HG03097 (cell line): ENCODE data around the gene AGXT.

ENCODE experiments used
- ATAC-seq: cut with Tn5 transposase; IDR thresholded peaks from one replicate; pipeline ENCODE4 v1.9.1; 2021; ENCODE audit not compliant: unreplicated experiment, low FRiP score

AGXT gene

GRCh38 chr2:240912878-240913809, 44.5 kb downstream of the AGXT start:
- no peak for ATAC-seq

GRCh38 chr2:240913810-240914644, 45.4 kb downstream of the AGXT start:
- no peak for ATAC-seq

DNA sequence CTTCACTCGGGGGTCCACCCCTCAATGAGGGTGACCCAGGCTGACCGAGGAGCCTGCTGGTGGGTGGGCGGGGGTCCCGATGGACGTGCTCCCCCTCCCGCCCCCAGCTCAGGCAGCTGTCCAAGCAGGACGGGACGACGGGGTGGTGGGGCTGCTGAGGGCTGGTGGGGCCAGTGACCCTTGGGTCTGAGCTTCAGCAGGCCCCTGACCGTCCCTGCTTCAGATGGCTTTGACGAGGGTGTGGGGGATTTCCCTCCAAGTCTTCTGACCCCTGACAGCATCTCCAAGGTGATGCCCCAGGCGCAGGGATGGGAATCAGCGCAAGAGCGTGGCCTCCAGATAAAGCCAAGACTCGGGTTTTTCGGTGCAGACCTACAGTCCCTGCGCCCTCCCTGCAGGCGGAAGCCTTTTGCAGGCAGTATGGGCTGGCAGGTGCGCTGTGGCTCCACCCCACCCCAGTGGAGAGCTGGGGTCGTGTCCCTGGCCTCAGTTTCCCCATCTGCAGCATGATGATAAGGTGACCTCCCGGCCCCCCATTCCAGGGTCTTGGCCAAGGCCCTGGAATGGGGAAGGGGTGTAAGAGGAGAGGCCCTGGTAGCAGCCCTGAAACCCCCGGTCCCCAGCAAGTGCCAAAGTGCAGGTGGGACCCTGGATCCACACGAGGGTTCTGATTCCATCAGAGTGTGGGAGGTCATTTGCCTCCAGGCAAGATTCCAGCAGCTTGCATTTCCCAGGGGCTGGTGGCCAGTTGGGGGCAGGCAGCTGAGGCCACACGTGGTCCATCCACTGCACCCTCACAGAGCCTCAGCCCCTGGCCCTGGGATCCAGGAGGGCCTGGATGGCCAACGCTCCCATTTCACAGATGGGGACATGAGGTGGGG, 46.3 kb downstream of the AGXT start:
- ATAC-seq, result no peak

DNA sequence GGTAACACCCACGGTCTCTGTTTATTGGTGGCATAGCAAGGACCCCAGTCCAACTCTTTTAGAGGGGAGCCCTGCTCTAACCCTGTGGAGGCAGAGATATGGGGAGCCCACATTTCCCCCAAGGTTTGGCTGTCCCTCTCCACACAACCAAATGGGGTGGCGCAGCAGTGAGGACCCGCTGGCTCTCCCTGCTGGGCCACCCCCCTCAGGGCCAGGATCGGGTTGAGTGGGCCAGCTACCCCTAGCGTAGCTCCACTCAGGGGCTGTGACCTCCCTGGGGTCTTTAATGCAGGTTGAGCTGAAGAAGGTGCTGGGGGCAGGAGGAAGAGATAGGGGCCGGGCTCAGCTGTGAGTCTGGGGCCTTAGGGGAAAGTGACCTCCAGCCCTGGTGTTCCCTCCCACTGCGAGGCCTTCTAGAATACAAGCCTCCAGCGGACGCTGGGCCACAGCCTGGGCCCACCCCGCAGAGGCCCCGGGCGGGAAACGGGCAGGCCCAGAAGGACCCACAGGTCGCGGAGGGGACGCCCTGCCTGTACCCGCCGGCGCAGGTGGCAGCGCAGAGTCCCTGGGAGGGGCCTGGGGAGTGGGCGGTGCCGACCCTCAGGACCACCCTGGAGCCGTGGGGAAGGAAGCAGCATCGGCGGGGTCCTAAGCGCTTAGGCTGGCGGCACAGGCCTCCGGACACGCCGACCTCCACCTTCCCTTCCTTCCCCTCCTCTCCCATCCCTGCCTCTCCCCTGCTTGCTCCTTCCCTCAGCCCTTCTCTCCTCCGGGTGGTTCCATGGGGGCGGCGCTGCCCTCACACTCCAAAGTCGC, 47.1 kb downstream of the AGXT start:
- no peak for ATAC-seq

DNA sequence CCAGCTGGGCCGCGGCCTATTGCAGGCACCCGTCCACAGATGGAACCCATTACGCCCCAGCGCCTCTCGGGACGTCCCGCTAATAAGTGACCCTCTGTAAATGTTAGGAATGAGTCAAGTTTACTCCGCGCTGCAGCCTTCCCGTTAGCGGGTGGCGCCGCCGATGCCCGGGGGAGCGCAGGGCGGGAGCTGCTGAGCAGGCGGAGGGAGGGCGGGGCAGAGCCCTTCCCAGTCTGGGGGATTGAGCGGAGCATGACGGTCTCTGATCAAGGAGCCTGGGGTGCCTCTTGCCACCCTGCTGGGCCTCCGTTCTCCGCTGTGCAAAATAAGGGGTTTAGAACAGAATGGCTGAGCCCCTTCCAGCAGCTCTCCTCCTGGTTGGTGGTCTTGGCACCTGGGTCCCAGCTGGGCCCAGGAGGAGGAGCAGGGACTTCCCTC, 48.0 kb downstream of the AGXT start:
- ATAC-seq, result no peak

DNA sequence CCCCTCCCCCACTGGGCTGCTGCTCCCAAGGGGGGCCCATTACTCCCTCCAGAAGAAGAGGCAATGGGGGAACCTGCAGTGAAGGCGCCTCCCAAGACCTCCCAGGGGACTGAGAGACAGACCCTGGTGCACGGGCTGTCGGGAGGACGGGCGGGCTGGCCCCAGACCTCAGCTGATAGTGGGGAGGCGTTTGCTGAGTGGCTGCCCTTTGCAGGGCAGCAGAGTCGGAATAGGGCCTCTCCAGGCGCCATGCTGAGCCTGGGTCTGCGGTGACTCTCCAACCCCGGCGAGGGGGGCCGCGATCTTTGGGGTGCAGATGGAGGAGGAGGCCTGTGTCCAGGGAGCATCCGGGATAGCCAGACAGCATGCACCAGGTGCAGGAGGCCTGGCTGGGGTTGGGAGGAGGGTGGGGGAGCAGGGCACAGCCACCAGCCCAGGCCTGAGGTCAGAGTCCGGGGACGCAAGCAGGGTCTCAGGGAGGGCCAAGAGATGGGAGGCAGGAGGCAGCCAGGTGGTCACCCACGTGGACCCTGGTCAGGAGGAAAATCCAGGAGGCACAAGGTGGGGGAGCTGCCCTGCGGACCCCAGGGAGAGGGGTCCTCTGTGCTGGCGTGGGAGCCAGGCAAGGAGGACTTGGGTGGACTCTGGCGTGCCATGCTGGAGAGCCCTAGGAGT, 48.5 kb downstream of the AGXT start:
- ATAC-seq, result no peak

DNA sequence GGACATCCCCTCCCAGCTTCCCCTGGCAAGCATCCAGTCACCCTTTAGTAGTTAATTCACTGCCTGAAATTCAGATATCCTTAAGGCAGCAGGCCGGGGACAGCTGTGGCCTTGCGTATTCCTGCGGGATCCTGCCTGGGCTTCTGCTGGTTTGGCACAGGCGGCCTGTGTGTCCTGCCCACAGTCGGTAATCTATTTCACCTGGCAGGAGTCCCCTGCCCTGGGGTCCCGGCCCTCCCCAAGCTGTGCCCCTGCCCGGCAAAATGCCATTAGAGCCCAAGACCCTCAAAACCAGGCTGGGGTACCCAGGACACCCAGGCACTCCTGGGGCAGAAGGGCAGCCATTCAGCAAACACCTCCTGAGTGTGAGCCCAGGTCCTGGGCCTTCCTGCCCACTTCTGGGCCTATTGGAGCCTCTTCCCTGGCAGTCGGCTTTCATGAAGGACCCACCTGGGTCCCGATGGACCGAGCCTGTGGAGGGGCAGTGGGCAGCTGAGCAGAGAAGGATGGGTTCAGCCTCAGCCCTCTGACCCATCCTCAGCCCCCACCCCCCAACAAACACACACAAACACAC, 49.1 kb downstream of the AGXT start:
- ATAC-seq, result no peak

DNA sequence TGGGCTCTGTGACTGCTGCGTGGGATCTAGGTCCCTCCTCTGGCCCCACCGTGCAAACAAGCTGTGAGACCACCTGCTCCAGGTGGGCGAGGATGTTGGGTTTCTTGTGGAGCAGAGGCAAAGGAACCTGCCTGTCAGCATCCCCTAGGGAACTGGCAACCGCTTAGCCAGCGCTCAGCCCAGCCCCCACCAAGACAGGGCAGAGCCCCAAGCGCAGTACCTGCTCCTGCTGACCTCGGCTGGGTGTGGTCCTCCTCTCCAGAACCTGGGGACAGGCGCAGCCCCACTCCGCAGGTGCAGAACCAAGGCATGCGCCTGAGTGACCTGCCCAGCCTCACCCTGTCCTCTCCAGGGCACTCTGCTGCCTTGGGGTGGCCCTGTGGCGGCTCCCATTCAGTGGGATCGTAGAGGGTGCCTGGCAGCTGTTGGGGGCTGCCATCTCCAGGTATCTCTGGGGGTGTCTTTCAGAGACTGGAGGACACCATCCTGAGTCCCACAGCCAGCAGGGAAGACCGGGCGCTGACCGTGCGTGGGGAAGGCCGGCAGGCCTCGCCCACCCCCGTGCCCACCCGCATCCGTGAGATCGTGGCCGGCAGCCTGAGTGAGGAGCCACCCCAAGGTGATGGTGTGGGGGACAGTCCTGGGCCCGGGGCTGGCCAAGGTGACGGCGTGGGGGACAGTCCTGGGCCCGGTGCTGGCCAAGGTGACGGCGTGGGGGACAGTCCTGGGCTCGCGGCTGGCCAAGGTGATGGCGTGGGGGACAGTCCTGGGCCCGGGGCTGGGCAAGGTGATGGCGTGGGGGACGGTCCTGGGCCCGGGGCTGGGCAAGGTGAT, 49.9 kb downstream of the AGXT start:
- ATAC-seq, result no peak

GRCh38 chr2:240919161-240919781, 50.6 kb downstream of the AGXT start:
- no peak for ATAC-seq

DNA sequence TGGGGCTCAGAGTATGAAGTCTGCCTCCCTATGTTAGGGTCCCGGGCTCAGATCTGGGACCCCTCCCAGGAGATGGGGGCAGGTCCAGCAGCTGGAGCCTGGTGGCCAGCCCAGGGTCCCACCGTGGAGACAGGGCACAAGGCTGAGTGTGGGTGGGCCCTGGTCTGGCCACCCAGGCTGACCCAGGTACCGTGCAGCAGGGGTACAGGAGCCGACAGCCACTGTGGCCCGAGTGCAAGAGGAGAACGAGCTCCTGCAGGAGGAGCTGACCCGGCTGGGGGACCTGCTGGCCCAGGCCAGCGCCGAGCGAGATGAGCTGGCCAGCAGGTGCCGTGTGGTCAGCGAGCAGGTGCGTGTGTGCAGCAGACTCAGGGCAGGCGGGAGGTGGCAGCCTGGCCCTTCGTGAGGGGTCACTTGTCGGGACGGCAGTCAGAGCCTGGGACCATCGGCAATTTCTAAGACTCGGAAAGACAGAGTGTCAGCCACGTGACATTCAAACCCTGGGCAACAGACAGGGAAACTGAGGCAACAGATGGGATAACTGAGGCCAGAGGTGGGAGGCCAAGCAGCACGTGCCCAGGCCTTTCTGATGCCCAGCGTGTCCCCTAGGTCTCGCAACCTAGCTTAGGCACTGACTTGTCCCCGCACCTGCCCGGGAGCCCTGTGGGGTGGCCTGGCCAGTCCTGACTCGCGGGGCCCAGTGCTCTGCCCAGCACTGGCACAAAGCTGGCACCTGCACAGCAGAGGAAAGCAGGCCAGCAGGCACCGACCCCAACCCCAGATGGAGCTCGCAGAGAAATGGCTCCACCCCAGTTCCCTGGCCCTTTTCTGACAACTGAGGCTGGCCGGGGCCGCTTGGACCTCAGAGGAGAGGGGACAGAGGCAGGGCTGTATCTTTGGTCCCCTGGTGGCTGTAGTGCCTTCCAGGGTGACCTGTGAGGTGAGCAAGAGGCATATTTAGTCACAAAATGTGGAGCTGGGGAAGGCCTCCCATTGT, 51.5 kb downstream of the AGXT start:
- no peak for ATAC-seq

DNA sequence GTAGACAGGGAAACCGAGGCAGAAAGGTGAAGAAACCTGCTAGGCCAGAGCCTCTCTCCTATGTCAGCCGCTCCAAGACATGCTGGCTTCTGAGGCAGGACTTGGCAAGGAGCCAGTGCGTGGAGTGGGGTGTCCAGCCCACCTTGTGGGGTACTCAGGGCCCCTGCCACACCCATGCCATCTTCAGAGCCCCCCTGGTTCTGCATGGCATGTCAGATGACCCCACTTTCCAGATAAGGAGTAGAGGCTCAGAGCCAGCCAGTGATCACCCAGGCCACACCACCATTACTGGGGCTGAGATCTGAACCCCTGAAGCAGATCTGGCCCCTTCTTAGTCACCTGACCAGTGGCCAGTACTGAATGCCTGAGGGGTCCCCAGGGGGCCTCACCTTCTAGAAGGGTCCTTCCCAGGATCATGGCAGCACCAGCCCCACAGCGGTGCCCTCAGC, 52.2 kb downstream of the AGXT start:
- ATAC-seq, result no peak

GRCh38 chr2:240921311-240921994, 52.8 kb downstream of the AGXT start:
- ATAC-seq, result no peak

DNA sequence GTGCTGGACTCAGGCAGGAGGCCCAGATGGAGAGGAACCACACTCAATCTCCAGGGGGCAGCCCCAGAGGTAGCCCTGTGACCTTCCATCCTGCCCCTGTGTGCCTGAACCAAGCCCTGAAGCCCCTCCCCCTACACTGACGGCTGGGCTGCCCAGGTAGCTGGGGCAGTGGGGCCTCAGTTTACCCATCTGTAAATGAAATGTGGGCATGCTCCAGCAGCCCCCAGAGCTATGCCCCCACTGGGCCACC, 53.3 kb downstream of the AGXT start:
- no peak for ATAC-seq

DNA sequence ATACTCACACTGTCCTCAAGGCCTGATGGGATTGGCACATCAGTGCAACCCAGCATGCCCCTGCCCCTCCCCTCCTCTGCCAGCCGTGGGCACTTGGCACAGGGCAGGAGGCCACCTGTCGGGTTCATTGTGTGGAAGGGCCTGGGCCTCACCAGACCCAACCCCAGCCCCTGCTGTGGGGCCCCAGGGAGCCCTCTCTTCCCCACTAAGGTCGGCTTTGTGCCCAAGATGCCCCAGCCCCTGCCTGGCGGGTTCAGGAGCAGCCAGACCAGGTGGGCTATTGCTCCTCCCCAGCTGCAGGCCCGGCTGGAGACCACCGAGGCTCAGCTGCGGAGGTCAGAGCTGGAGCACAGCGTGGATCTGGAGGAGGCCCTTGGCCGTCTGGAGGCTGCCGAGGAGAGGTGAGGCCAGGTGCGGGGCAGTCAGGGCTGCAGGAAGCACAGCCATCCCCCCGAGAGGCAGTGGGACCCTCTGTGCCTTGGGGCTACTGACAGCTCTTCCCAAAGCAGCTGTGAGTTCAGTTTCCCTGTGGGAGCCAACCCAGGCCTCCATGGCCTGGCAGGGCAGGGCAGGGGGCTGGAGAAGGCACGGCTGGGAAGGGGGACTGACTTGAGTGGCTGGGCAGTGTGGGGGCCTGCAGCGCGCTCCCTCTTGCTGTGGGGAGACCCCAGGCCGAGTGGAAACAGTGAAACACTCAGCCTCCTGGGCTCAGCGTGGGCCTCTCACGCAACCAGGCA, 53.8 kb downstream of the AGXT start:
- ATAC-seq, result no peak

- ATAC-seq, result no peak
Measured at GRCh38 chr2:240922982-240923537, 54.4 kb downstream of the AGXT start.
